Gastrocnemius medialis (tissue), 4 donors: ENCODE measurements around the gene TRIM25.

Experiments
- POLR2A ChIP-seq, 2 donors: fragments of 450-650 bp; IDR thresholded peaks; one replicate each; pipeline ENCODE4 v1.6.1; 2017; ENCODE audit warnings: antibody characterized with exemption in 2 of 2, mild to moderate bottlenecking in 2 of 2, moderate library complexity in 2 of 2
- TF ChIP-seq, protein P1 (sequence below), 5 experiments: fragments of 450-650 bp in 3 of 5; fragments of 200-600 bp in 2 of 5; sonication (generic) in 2 of 5; IDR thresholded peaks in 4 of 5; conservative IDR thresholded peaks in 1 of 5; 1 replicate in 4 of 5; 2 replicates in 1 of 5; pipeline ENCODE4 v1.5.1; 2016 to 2019; ENCODE audit warnings: antibody characterized with exemption in 5 of 5, mild to moderate bottlenecking in 3 of 5, moderate library complexity in 3 of 5

DNA sequence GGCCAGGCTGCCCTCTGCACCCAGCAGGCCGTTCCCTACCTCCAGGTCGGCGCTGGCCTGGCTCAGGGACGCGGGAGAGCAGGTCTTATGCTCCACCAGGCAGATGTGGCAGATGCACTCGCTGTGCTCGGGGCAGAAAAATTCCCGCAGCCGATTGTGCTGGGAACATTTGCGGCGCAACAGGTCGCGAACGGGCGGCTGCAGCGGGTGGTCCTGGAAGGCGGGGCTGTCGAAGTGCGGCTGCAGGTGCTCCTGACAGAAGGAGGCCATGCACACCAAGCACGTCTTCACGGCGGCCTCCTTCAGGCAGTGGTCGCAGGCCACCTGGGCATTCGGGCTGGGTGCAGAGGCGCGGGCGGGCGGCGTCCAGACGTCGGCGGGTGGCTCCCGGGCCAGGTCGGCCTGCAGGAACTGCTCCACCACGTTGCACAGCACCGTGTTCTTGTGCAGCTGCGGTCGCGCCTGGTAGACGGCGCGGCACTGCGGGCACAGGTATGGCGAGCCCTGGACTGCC, 439 bp downstream of the TRIM25 start:
- TF ChIP-seq, protein P1, sequence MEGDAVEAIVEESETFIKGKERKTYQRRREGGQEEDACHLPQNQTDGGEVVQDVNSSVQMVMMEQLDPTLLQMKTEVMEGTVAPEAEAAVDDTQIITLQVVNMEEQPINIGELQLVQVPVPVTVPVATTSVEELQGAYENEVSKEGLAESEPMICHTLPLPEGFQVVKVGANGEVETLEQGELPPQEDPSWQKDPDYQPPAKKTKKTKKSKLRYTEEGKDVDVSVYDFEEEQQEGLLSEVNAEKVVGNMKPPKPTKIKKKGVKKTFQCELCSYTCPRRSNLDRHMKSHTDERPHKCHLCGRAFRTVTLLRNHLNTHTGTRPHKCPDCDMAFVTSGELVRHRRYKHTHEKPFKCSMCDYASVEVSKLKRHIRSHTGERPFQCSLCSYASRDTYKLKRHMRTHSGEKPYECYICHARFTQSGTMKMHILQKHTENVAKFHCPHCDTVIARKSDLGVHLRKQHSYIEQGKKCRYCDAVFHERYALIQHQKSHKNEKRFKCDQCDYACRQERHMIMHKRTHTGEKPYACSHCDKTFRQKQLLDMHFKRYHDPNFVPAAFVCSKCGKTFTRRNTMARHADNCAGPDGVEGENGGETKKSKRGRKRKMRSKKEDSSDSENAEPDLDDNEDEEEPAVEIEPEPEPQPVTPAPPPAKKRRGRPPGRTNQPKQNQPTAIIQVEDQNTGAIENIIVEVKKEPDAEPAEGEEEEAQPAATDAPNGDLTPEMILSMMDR (IDR thresholded peaks at IDR 0.05 in 4 of 5, conservative IDR thresholded peaks at IDR 0.05 in 1 of 5): no peak
- TF ChIP-seq POLR2A (IDR thresholded peaks at IDR 0.05): no peak
